ENCODE results near the gene KCNJ2.

- TF ChIP-seq, protein P1, sequence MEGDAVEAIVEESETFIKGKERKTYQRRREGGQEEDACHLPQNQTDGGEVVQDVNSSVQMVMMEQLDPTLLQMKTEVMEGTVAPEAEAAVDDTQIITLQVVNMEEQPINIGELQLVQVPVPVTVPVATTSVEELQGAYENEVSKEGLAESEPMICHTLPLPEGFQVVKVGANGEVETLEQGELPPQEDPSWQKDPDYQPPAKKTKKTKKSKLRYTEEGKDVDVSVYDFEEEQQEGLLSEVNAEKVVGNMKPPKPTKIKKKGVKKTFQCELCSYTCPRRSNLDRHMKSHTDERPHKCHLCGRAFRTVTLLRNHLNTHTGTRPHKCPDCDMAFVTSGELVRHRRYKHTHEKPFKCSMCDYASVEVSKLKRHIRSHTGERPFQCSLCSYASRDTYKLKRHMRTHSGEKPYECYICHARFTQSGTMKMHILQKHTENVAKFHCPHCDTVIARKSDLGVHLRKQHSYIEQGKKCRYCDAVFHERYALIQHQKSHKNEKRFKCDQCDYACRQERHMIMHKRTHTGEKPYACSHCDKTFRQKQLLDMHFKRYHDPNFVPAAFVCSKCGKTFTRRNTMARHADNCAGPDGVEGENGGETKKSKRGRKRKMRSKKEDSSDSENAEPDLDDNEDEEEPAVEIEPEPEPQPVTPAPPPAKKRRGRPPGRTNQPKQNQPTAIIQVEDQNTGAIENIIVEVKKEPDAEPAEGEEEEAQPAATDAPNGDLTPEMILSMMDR (IDR thresholded peaks at IDR 0.05; ENCODE audit: borderline replicate concordance, extremely low read depth, low read length, poor library complexity, severe bottlenecking), result no peak
- TF ChIP-seq EZH2 (IDR thresholded peaks at IDR 0.05; ENCODE audit: borderline replicate concordance, low read depth, low read length, severe bottlenecking), result no peak
Measured at GRCh38 chr17:70134777-70135176, 34.6 kb upstream of the KCNJ2 start.

All from DND-41 (cell line).